Activated CD4-positive, alpha-beta T cell treated with anti-CD3 and anti-CD28 coated beads, Interleukin-2, amount 50 U/mL, for 24 hours (primary cell): ENCODE measurements around the gene NRCAM.

ENCODE experiments used
- DNase-seq, 2 donors: peaks; one replicate each; pipeline ENCODE4 v3.0.0-alpha.2; 2020; ENCODE audit warnings: low read depth in 1 of 2, low spot score in 1 of 2

Gene NRCAM

DNA sequence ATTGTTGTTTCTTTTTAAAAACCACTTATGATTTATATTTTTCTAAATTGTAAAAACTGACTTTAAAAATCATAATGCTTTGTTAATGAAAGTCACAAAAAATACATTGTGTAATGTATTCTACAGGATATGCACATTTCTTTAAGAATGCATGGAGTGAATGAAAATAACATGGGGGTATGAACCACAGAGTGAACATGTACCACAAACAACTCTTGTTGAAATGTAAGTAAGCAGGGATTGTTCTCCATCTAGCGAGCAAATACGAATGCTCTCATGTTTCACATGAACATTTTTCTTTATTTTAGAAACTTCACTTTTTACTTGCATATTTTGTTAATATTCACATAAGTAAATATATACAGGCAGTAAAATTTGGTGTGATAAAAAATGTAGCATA lies 290.5 kb downstream of the NRCAM start:
- no peak for DNase-seq

DNA sequence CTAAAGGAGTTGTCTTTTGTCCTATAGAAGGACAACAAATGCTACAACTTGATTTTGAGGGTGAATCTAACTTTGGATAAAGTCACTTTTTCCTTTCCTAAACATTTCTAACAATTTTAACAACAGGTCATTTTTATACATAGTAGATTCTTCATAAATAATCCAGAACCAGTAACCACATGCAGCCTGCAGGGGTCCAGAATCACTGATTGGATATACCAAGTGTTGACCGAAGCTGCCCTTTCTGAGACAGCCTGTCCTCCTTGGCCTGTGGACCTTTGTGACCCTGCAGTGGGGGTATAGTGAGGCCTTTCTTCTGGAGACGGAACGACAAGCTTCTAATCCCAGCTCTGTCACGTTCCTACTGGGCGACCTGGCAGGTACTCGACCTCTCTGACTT lies 291.3 kb downstream of the NRCAM start:
- no peak for DNase-seq

DNA sequence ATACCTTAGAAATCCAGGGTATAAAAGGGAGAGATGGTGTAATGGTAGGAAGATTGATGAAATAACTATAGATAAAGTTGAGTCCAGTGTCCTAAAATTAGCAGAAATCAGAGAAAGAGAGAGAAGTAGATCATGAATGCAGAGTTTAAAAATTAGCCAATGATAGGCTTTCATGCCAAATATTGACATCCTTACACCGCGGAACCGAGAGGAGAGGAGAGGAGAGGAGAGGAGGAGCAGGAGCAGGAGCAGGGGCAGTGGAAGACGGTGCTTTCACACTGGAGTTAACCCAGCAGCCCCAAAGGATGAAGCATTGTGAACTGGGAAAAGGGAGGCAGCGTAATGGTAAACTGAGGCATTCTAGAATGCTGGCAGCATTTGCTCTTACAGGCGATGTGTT lies 291.9 kb downstream of the NRCAM start:
- no peak for DNase-seq

DNA sequence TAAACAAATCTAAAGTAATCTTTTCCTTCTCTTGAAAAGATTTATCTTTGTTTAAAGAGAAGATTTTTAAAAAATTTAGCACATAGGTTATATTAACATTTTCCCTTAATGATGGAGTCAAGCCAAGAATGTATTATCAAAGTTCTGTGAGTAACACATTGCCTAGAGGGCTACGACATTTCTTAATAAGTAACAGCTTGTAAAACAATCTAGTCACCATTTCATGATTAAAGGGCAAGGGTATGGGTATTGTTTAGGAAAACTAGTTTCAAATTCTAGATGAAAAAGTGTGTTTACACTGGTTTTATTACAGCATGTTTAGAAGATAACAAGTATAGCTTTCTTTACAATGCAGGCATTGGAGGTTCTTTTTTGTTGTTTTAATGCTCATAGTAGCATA lies 297.5 kb downstream of the NRCAM start:
- DNase-seq, result no peak

DNA sequence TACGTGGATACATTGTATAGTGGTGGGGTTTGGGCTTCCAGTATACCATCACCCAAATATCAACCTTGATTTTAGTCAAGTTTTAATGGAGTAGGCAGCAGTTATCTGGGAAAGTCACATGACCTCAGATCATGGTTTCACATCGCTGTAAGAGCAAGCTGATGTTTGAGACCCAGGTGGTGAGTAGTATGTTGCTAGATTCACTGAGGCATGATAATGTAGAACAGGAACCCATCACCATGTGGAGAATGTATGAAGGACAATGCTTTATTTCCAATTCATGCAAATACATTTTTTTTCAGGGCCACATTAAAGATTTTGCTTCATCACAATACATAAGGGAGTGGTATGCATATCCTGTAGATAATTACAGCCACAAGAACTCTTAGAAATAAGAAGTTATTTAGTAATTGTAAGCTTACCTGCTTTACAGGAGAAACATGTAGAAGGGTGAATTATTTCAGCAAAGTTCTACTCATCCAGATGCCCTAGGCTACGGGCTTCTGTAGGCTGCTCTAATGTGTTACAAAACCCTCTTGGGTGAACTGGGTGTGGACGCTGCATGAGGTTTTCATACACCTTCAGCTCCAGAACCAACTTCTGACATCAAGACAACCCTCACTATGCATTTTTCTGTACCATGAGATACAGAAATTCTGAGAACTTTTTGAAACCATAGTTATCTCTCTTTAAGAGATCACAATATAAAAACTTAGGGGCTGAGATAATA lies 298.5 kb downstream of the NRCAM start:
- no peak for DNase-seq

DNA sequence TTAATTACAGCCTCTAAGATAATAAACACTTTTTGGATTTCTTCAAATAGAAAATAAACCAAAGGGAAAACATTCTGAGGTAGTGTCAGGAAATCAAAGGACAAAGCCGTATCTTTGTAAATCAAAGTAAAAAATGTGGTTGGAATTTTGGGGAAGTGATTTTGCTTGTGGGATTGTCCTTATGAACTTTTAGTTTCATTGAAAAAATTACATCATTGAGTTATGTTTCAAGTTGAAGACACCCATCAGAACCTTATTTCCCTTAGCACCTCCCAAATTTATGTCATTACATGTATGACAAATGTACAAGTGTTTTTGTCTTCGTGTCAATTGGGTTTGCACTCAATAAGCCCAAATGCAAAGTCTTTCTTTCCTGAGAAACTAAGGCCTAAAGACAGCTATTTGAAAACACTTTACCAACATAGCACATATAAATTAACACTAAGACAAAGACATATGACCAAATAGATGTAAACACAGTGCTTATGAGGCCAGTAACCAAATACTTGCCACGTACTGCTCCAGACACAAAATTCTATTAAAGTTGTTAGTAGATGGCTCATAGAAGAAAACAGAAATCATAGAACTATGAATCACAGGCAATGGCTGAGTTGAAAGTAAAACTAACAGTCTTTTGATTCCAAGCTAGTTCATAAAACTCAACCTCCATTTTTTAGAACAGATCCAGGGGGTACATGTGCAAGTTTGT lies 299.2 kb downstream of the NRCAM start:
- DNase-seq, result no peak

DNA sequence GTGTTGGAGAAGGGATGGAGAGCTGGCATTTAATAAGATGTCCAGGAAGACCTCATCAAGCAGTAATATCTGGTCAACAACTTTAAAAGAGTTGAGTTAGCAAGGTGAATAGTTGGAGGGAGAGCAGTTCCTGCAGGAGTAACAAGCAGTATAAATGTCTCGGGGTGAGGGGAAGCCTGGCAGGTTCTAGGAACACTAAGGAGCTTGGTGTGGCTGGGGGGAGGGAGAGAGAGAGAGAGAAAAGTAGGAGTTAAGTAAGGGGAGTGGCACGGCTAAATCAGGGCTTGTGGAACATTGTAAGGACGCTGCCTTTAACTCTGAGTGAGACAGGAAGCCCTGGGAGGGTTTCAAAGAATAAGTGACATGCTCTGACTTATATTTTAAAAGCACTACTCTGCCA lies 304.0 kb downstream of the NRCAM start:
- no peak for DNase-seq

DNA sequence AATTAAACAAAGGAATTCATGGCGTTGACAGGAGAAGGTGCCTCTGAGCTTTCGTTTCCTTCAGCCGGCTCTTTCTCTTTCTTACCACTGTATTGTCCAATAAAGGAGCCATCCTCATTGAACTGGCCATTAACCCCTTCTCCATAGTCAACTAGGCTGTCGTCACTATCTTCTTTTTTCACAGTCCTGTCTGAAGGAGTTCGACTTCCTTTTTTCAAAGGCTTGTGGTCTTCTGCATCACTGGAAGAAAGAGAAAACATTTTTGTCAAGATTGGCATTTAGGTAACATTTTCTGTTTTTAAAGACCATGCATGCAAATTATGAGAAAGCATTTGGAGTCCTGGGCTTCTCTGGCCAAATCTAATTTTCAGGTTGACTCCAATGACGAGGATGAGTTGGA lies 306.3 kb downstream of the NRCAM start:
- no peak for DNase-seq

DNA sequence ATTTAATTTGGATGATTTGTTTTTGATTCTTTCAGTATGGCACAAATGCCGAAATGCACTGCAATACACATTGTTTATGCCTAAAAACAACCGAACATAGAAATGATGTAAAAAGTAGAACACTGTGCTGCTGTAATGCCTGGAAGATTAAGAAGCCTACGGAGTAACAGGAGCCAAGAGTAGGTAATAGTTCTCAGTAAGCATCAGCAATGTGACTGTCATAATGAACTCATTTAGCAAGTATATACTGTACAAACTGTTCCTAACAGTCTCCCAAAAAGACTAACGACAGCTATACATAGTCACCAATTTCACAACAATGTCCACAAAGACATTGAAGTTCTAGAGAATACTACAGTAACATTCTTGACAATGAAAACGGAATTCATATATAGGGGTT lies 307.1 kb downstream of the NRCAM start:
- no peak for DNase-seq

DNA sequence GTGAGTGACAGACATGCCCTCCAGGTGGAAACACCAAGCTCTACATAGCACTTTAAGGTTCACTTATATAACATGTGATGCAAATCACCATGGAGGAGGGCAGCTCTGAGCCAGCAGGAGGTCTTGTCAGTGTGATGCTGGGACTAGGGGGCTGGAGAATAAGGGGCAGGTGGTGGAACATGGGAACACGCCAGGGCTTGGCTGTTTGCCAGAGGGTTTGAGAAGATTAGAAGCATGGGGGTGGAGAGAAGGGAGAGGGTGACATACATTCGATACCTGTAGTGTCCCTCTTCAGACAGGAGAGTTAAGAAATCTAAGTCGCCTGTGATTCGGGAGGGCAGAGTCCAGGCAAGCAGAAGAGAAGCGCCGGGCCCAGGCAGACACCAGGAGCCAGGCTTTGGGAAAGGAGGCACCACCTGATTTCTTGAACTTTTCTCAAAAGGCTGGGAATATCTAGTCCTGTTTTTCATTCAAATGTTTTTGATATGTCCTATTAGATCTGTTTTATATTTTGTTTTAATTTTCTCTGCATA lies 309.1 kb downstream of the NRCAM start:
- DNase-seq, result no peak

DNA sequence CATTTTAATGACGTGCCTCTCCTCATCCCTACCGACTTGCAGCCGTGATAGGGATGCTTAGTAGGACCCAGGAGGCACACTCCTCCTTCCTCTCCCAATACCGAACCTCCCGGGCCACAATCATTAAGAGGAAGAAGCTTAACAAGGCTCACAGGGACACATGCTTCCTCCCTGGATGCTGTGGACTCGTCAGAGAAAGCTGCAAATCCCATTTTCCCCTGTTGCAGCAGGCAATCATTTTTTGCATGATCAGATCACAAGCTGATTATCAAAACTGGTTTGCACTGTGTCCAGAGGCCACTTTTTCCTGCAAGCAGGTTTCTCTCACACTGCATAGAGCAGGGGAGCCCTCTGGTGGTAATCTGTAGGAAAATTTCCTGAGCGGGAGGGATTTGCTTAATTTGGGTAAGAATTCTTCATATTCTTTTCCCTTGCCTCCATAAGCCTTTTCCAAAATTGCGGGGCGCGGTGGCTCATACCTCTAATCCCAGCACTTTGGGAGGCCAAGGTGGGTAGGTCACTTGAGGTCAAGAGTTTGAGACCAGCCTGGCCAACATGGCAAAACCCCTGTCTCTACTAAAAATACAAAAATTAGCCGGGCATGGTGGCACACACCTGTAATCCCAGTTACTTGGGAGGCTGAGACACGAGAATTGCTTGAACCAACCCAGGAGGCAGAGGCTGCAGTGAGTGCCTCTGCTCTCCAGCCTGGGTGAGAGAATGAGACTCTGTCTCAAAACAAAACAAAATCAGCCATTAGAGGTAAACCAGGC lies 310.0 kb downstream of the NRCAM start:
- peak in 1 of 2 donors; percentile 44 for DNase-seq

DNA sequence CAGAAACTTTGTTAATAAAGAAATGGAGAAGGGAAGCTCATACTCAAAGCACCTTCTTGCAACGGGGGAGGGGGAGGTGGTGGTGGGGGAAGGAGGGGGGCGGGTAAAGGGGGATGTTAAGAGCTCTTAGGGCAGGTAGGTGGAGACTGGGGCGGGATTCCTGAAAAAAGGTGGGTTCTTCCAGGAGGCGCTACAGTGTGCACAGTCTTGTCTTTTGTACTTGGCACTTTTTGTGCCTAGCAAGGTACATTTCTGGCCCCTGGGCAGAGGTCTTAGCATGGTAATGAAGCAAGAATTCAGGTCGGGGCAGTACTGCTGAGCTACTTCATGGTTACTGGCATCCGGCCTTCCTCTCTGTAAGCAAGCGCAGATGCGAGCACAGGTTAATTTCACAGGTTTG lies 310.8 kb downstream of the NRCAM start:
- DNase-seq, result no peak

DNA sequence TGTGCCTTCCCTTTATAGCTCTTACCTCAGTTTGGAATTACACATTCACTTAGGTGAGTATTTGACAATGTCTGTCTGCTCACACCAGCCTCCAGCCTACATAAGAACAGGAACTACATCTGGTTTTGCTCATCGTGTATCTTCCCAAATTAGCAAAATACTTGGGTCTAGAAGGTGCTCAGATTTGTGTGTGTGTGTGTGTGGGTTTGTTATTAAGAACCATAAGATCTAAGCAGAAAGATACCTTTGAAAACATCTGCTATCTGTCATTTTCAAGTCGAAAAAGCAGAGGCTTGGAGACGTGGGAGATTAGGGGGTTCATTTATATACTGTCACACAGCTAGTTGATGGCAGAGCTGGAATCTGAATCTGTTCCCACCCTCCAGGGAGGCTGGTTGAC lies 311.3 kb downstream of the NRCAM start:
- DNase-seq, result no peak

DNA sequence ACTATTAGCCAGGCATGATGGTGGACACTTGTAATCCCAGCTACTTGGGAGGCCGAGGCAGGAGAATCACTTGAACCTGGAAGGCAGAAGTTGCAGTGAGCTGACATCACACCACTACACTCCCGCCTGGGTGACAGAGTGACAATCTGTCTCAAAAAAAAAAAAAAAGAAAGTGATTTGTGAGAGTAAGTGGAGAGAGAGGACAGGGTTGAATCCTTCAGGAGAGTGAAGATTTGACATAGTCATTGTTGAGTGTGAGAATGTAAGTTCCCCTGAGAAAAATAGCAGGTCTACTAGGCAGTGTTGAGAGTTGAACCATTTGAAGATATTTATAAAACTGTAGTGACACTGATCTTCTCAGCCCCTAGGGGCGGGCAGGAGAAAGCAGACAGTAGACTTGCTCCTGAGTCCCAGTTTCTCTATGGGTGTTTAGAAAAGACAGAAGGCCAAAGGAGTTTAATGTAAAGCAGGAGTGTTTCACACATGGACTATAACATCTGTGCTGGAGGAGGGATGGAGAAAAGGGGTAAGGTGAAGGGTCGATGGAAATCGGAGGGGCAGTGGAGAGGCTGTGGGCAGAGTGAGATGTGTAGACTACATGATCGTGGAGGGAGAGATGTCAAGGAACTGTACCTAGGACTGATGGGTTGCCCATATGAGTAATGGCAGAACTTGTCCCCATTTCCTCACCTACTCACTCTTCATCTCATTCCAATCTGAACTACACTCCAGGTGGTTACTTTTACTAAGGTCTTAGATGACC lies 312.4 kb downstream of the NRCAM start:
- no peak for DNase-seq

DNA sequence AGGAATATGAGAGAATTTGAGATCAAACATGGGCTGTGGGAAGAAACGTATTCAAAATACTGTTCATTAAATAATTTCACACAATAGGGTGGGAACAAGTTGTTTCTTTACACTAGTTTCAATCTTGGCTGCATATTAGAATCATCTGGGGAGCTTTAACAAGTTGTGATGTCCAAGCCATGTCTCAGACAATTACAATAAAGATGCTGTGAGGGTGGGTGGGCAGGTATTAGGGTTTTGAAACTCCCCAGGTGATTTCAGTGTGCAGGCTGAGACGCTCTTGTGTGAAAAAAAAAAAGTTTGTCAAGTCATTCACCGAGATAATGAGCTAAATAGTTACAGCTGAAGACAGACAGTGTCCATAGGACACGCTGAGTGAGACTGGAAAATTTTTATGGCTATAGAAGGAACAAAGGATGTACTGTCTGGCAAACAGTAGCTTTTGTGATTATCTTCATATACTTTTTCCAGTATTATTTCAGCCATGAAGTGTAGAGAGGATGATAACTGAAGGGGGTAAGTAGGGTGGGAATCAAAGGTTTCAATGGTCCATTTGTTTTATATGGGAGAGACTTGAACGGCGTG lies 313.5 kb downstream of the NRCAM start:
- no peak for DNase-seq

DNA sequence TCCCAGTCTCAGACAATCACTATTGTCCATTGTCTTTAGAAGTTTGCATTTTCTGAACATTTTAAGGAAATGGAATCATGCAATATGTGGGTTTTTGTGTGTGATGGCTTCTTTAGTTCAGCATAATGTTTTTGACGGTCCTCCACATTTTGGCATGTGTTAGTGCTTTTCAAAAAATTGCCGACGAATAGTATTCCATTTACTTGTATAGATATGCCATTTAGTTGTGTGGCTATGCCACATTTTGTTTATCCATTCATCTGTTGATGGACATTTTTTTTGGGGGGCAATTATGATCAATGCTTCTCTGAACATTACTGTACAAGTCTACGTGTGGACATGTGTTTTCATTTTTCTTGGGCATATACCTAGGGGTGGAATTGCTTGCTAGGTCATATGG lies 314.1 kb downstream of the NRCAM start:
- no peak for DNase-seq

DNA sequence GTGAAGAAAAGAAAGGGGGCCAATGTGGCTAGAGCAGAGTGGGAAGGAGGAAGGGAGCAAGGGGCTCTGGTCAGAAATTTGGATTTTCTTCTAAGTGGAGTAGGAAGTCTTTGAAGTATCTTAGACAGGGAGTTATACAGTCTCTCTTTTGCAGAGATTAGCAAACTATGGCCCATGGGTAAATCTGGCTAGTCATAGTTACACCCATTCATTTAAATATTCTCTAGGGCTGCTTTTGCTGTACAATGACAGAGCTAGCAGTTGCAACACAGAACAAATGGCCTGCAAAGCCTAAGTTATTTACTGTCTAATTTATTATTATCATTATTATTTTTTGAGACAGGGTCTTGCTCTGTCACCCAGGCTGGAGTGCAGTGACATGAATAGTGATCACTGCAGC lies 315.6 kb downstream of the NRCAM start:
- no peak for DNase-seq

DNA sequence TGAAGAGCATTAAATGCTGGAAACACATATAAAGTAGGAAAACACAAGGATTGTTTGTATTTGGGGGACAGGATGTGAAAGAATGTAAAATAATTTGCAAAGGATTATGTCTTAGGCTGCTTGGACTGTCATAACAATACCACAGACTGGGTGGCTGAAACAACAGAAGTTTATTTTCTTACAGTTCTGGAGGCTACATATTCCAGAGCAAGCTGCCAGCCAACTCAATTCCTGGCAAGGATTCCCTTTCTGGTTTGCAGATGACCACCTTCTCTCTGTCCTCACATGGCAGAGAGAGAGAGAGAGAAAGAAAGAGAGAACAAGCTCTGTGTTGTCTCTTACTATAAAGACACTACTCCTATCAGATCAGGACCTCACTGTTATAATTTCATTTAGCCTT lies 317.3 kb downstream of the NRCAM start:
- DNase-seq, result no peak

DNA sequence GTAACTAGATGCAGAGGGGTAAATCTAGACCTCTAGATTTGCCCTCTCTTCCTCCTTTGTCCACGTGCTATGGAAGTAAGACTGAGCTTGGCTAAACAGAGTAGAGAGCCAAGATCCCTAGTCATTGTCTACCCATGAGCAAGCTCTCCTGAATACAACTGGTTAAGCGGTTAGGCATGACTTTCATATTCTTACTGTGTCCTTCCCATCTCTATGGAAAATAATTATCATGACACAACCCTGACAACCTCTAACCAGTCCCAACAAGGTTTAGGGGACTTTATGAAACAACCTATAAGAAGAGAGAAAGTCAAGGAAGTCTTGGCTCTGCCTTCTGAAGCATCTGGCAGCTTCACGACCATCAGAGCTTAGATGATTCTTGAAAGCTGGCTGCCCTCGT lies 318.2 kb downstream of the NRCAM start:
- DNase-seq, result no peak

DNA sequence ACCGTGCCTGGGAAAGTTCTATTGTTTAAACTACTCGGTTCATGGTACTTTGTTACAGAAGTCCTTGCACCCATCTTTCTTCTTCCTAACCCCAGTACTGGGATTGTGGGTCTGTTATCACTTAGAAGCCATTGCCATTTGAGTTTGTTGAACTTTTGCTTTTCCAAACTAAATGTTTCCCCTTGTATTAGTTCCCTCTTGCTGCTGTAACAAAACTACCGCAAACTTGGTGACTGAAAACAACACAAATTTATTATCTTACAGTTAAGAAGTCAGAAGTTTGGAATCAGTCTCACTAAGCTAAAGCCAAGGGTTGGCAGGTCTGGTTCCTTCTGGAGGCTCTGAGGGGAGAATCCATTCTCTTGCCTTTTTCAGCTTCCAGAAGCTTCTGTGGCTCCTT lies 319.2 kb downstream of the NRCAM start:
- no peak for DNase-seq

DNA sequence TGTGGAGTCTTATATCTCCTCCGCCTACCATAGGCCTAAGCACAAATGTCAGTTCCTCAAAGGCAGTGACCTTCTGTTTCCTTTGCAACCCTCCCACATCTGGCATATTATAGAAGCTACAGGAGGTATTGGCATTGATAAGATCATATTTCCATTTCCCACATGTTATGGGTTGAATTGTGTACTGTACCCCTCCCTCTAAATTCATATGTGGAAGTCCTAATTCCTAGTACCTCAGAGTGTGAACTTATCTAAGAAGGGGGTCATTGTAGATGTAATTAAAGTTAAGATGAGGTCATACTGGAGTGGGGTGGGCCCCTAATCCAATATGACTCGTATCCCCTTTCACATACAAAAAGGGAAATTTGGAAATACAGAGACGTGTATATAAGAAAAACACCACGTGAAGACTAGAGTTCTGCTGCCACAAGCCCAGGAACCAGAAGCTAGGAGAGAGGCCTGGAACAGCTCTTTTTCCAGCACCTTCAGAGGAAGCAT lies 320.0 kb downstream of the NRCAM start:
- DNase-seq, result no peak
